ENCODE results near the gene EPN3.

GRCh38 chr17:50560931-50561745 is 28.6 kb downstream of the EPN3 start:
- TF ChIP-seq, protein P1, sequence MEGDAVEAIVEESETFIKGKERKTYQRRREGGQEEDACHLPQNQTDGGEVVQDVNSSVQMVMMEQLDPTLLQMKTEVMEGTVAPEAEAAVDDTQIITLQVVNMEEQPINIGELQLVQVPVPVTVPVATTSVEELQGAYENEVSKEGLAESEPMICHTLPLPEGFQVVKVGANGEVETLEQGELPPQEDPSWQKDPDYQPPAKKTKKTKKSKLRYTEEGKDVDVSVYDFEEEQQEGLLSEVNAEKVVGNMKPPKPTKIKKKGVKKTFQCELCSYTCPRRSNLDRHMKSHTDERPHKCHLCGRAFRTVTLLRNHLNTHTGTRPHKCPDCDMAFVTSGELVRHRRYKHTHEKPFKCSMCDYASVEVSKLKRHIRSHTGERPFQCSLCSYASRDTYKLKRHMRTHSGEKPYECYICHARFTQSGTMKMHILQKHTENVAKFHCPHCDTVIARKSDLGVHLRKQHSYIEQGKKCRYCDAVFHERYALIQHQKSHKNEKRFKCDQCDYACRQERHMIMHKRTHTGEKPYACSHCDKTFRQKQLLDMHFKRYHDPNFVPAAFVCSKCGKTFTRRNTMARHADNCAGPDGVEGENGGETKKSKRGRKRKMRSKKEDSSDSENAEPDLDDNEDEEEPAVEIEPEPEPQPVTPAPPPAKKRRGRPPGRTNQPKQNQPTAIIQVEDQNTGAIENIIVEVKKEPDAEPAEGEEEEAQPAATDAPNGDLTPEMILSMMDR (IDR thresholded peaks at IDR 0.05) = no peak
- TF ChIP-seq POLR2A (IDR thresholded peaks at IDR 0.05) (no peak), POLR2AphosphoS5 (IDR thresholded peaks at IDR 0.05) (no peak)
